B cell (primary cell): ENCODE measurements around the gene TRIM6.

ENCODE experiments used
- CTCF ChIP-seq: fragments of 200-600 bp; IDR thresholded peaks from one replicate; pipeline ENCODE4 v1.8.0; 2022; ENCODE audit warnings: antibody characterized with exemption, mild to moderate bottlenecking
- EZH2 ChIP-seq: IDR thresholded peaks from 2 replicates; pipeline ENCODE4 v1.6.1; 2012; ENCODE audit warnings: borderline replicate concordance, low read depth, mild to moderate bottlenecking, moderate library complexity, low read length; ENCODE audit not compliant: insufficient read depth, poor library complexity, severe bottlenecking

DNA sequence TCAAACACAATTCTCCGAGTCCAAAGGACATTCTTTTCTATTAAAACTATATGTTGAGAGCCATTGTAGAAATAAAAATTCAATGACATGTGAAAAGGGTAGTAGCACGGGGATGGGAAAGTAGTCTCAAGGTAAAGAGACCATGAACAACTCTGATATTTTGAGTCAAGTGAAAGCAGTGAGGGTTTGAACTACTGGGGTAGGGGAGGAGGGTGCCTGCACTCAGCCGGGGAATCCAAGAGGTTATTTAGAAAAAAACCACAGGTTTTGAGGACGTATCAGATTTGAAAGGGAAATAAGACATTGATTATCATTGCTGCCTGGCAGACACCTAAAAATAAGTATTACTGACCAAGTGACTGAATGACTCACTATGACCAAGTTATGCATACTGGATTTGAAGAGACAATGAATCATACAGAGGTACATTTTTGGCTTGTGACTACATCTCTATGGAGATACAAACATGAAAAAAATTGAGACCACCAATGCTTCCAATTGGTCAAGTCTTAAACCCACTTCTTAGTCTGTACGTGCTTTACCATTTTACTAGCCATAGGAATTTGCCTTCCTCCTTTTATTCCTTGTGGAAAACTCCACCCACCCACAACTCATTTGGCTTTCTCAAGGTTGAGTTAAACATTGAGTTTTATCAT, 45.9 kb upstream of the TRIM6 start:
- TF ChIP-seq CTCF (no peak), EZH2 (no peak)
